Measurements from ENCODE around the gene ATP6V0E2.

- TF ChIP-seq POLR2AphosphoS5 (IDR thresholded peaks at IDR 0.05; ENCODE audit: low read depth, low read length) (no peak), POLR2A (IDR thresholded peaks at IDR 0.05; ENCODE audit: low read depth, low read length) (no peak), TAF1 (IDR thresholded peaks at IDR 0.05; ENCODE audit: borderline replicate concordance, low read depth, low read length) (no peak)
These were observed 39.2 kb upstream of the ATP6V0E2 start for GRCh38 chr7:149834601-149835000.
